H1 (cell line): Measurements from ENCODE around the gene FBXO34. TPM values are rescaled to one million over a fixed set of nuclear protein-coding genes. Genes with fewer than 3 reads are reported as not detected.
A peak's percentile ranks its signal among the peaks of the same experiment; 100 is the strongest.

Source experiments
- CTCF ChIA-PET: fragments of 300-600 bp; sonication (Branson Sonifier 250); formaldehyde crosslinking; loops from one replicate; lab custom pipeline; 2021; ENCODE audit not compliant: partially characterized antibody; lab: Charles Lee
- POLR2A ChIA-PET: fragments of 300-600 bp; sonication (Branson Sonifier 250); formaldehyde crosslinking; loops from one replicate; lab custom pipeline; 2021; ENCODE audit warnings: inconsistent platforms; ENCODE audit not compliant: partially characterized antibody; lab: Charles Lee
- DNase-seq, 2 experiments: peaks; one replicate each; pipeline versions ENCODE4 v3.0.0 to v3.0.0-alpha.2; 2010 to 2022; ENCODE audit warnings: low spot score in 2 of 2, low read depth in 1 of 2, mixed read lengths in 1 of 2
- FAIRE-seq: peaks from 2 replicates; lab custom pipeline; 2011; peaks lifted over from hg19 to GRCh38; lab: Jason Lieb, UNC
- H2AFZ ChIP-seq: 2 replicates; pipeline ENCODE4 v1.8.1; 2012; ENCODE audit warnings: low read length, inconsistent platforms
- H2AK5ac ChIP-seq: 2 replicates; pipeline ENCODE4 v1.6.1; 2013; ENCODE audit warnings: low read depth, low read length
- H2BK120ac ChIP-seq: replicated peaks from 2 replicates; pipeline ENCODE3; 2013; ENCODE audit warnings: low read depth, low read length, inconsistent platforms
- H2BK12ac ChIP-seq: 2 replicates; pipeline ENCODE4 v1.6.1; 2013; ENCODE audit warnings: low read depth, low read length
- H2BK15ac ChIP-seq: 2 replicates; pipeline ENCODE4 v1.6.1; 2013; ENCODE audit warnings: low read length
- H2BK20ac ChIP-seq: 2 replicates; pipeline ENCODE4 v1.6.1; 2013; ENCODE audit warnings: low read length
- H2BK5ac ChIP-seq: 2 replicates; pipeline ENCODE4 v1.6.1; 2013; ENCODE audit warnings: low read depth, low read length
- H3K14ac ChIP-seq: 2 replicates; pipeline ENCODE4 v1.6.1; 2013; ENCODE audit warnings: inconsistent platforms; ENCODE audit not compliant: insufficient read length
- H3K18ac ChIP-seq: 2 replicates; pipeline ENCODE4 v1.6.1; 2013; ENCODE audit warnings: low read length; ENCODE audit errors: extremely low read depth
- H3K23ac ChIP-seq: 2 replicates; pipeline ENCODE4 v1.6.1; 2013; ENCODE audit warnings: inconsistent platforms; ENCODE audit not compliant: insufficient read length
- H3K23me2 ChIP-seq: 2 replicates; pipeline ENCODE4 v1.6.1; 2013; ENCODE audit warnings: low read depth, low read length
- H3K27ac ChIP-seq: 2 replicates; pipeline ENCODE4 v1.6.1; 2011; ENCODE audit warnings: low read depth, low read length, inconsistent platforms
- H3K27me3 ChIP-seq, 4 experiments: replicated peaks in 1 of 4; 1 replicate in 1 of 4; 2 replicates in 3 of 4; pipeline versions ENCODE4 v1.6.1 to v1.8.1; 2011 to 2013; ENCODE audit warnings: low read length in 3 of 4, mild to moderate bottlenecking in 3 of 4, inconsistent platforms in 2 of 4, mixed read lengths in 2 of 4, moderate library complexity in 1 of 4; ENCODE audit not compliant: control insufficient read depth in 3 of 4, insufficient read depth in 3 of 4; ENCODE audit errors: extremely low read depth in 1 of 4
- H3K36me3 ChIP-seq, 4 experiments: 2 replicates each; pipeline versions ENCODE4 v1.6.1 to v1.8.1; 2011 to 2013; ENCODE audit warnings: mild to moderate bottlenecking in 4 of 4, low read length in 3 of 4, moderate library complexity in 2 of 4, control low read depth in 1 of 4, inconsistent platforms in 1 of 4; ENCODE audit not compliant: insufficient read depth in 4 of 4, control insufficient read depth in 2 of 4
- H3K4ac ChIP-seq: replicated peaks from 2 replicates; pipeline ENCODE3; 2013; ENCODE audit warnings: low read length, low read depth, mixed read lengths, inconsistent platforms; ENCODE audit not compliant: insufficient read length
- H3K4me1 ChIP-seq, 4 experiments: replicated peaks in 1 of 4; 1 replicate in 1 of 4; 2 replicates in 3 of 4; pipeline versions ENCODE4 v1.6.1 to v1.8.1; 2011 to 2013; ENCODE audit warnings: low read length in 3 of 4, inconsistent platforms in 2 of 4, mixed read lengths in 1 of 4; ENCODE audit not compliant: insufficient read depth in 4 of 4, control insufficient read depth in 3 of 4
- H3K4me2 ChIP-seq, 2 experiments: 2 replicates each; pipeline versions ENCODE4 v1.6.1 to v1.8.1; 2011 to 2013; ENCODE audit warnings: low read depth in 2 of 2, low read length in 2 of 2, control low read depth in 1 of 2, inconsistent platforms in 1 of 2, mild to moderate bottlenecking in 1 of 2; ENCODE audit not compliant: insufficient read depth in 1 of 2
- H3K4me3 ChIP-seq, 4 experiments: fragments of 200-600, 300-600 bp in 1 of 4; sonication (generic), shearing (Covaris generic), sonication (Bioruptor Twin) in 1 of 4; 2 replicates each; pipeline versions ENCODE4 v1.5.1 to v1.8.1; 2011 to 2016; ENCODE audit warnings: low read length in 4 of 4, low read depth in 3 of 4, control low read depth in 2 of 4, inconsistent platforms in 2 of 4, mild to moderate bottlenecking in 2 of 4, mixed read lengths in 1 of 4, moderate library complexity in 1 of 4; ENCODE audit not compliant: insufficient read depth in 2 of 4; ENCODE audit errors: extremely low read depth in 1 of 4
- H3K56ac ChIP-seq: replicated peaks from 2 replicates; pipeline ENCODE3; 2013; ENCODE audit warnings: low read depth, mild to moderate bottlenecking, mixed read lengths, low read length, inconsistent platforms; ENCODE audit not compliant: insufficient read length
- H3K79me1 ChIP-seq: 2 replicates; pipeline ENCODE4 v1.6.1; 2013; ENCODE audit warnings: low read depth, low read length, control low read depth
- H3K79me2 ChIP-seq, 2 experiments: 2 replicates each; pipeline versions ENCODE4 v1.6.1 to v1.8.1; 2012 to 2013; ENCODE audit warnings: low read length in 2 of 2, mild to moderate bottlenecking in 2 of 2, inconsistent platforms in 1 of 2; ENCODE audit not compliant: insufficient read depth in 2 of 2, control insufficient read depth in 1 of 2
- H3K9ac ChIP-seq, 4 experiments: replicated peaks in 1 of 4; 1 replicate in 1 of 4; 2 replicates in 3 of 4; pipeline versions ENCODE4 v1.6.1 to v1.8.1; 2011 to 2013; ENCODE audit warnings: low read depth in 3 of 4, low read length in 3 of 4, control low read depth in 2 of 4, mild to moderate bottlenecking in 2 of 4, moderate library complexity in 2 of 4, inconsistent platforms in 1 of 4; ENCODE audit errors: extremely low read depth in 1 of 4
- H3K9me3 ChIP-seq, 2 experiments: 2 replicates each; pipeline versions ENCODE4 v1.6.1 to v1.8.1; 2012 to 2013; ENCODE audit warnings: mild to moderate bottlenecking in 2 of 2, moderate library complexity in 2 of 2, control low read depth in 1 of 2, inconsistent platforms in 1 of 2, low read depth in 1 of 2, low read length in 1 of 2, mixed read lengths in 1 of 2; ENCODE audit not compliant: insufficient read depth in 2 of 2
- H4K20me1 ChIP-seq, 2 experiments: replicated peaks in 1 of 2; 2 replicates each; pipeline versions ENCODE3 to v1.8.1; 2011 to 2013; ENCODE audit warnings: inconsistent platforms in 2 of 2, low read length in 2 of 2, mild to moderate bottlenecking in 1 of 2; ENCODE audit not compliant: insufficient read depth in 2 of 2, control insufficient read depth in 1 of 2
- H4K5ac ChIP-seq: 2 replicates; pipeline ENCODE4 v1.6.1; 2013; ENCODE audit warnings: low read length, low read depth, mixed read lengths, inconsistent platforms; ENCODE audit not compliant: insufficient read length
- H4K8ac ChIP-seq: 2 replicates; pipeline ENCODE4 v1.8.0; 2013; ENCODE audit warnings: mild to moderate bottlenecking, moderate library complexity, low read length, inconsistent platforms; ENCODE audit not compliant: insufficient read depth; ENCODE audit errors: extremely low read depth
- H4K91ac ChIP-seq: replicated peaks from 2 replicates; pipeline ENCODE3; 2013; ENCODE audit warnings: low read length, mixed read lengths, inconsistent platforms; ENCODE audit not compliant: insufficient read length
- BCL11A ChIP-seq, 2 experiments: IDR thresholded peaks; one replicate each; pipeline ENCODE4 v1.6.1; 2011; ENCODE audit warnings: low read depth in 2 of 2, low read length in 2 of 2, mild to moderate bottlenecking in 2 of 2
- EP300 ChIP-seq, 2 experiments: IDR thresholded peaks; 1 replicate in 1 of 2; 2 replicates in 1 of 2; pipeline ENCODE4 v1.6.1; 2011 to 2012; ENCODE audit warnings: low read depth in 2 of 2, low read length in 2 of 2, mild to moderate bottlenecking in 2 of 2, borderline replicate concordance in 1 of 2, inconsistent platforms in 1 of 2, moderate library complexity in 1 of 2
- EZH2 ChIP-seq: fragments of 200-600 bp; sonication (generic); IDR thresholded peaks from 2 replicates; pipeline ENCODE4 v1.7.1; 2012; ENCODE audit warnings: low read depth, mild to moderate bottlenecking, moderate library complexity, low read length, inconsistent platforms; ENCODE audit not compliant: severe bottlenecking
- MAFK ChIP-seq: IDR thresholded peaks from 2 replicates; pipeline ENCODE4 v1.6.1; 2012; ENCODE audit warnings: low read depth, mild to moderate bottlenecking, improper control_type of control experiment, low read length
- WGBS, 2 experiments: shearing (Covaris generic) in 1 of 2; methylation state at CpG; one replicate each; pipeline versions ENCODE4 v1.1.6 to v1.1.7; 2013 to 2015; ENCODE audit warnings: low lambda C conversion rate in 2 of 2, mixed read lengths in 2 of 2, inconsistent platforms in 1 of 2, low coverage in 1 of 2, missing lambda C conversion rate in 1 of 2; ENCODE audit not compliant: insufficient replicate concordance in 2 of 2, insufficient coverage in 1 of 2, insufficient read length in 1 of 2; ENCODE audit errors: extremely low coverage in 1 of 2, missing lambda C conversion rate in 1 of 2; 5-methylcytosine and 5-hydroxymethylcytosine counted together
- polyA plus RNA-seq, 7 experiments: library from polyadenylated mRNA; depleted of rRNA in 3 of 7; stranded (reverse) in 5 of 7; unstranded in 2 of 7; fragments of >200 nt in 5 of 7; fragments of 200-250 nt in 2 of 7; gene quantifications; 1 replicate in 5 of 7; 2 replicates in 1 of 7; 4 replicates in 1 of 7; pipeline versions ENCODE4 v1.2.1 to v1.2.3, GENCODE V29; 2011 to 2013; ENCODE audit warnings: missing spikeins in 2 of 7, mixed read lengths in 2 of 7
- total RNA-seq: library from RNA; stranded (reverse); fragmentation: NEBNext Ultra II Directional; extraction: Animal tissue kit (Norgen Biotek cat#: 25700); gene quantifications from 2 replicates; pipeline ENCODE4 v1.2.1, GENCODE V29; 2021

The FBXO34 gene
- total and polyA plus RNA-seq, 2 of the 8 experiments (the other 6 are each of a cell fraction or from before 2014, with no cell fraction given), result 7.0 to 14.4 TPM

GRCh38 chr14:55272387-55272786 lies 1.2 kb downstream of the FBXO34 start:
- POLR2A ChIA-PET, result interaction anchor here (1.2 to 1.5 kb wide), 4 partner anchors 9 to 81 kb away, joined by 3 to 4 read pairs (median 4); no protein-coding TSS in a partner anchor
- 57% methylated on average over 1 of the region's 1 CpG; no CpG with 5 or more reads in 1 of the 2 experiments for WGBS, 2 experiments

More at GRCh38 chr14:55272387-55272786, 1.2 kb downstream of the FBXO34 start:
- Histone ChIP-seq H3K4ac (no peak overlapping the region), H3K27me3 (peaks cover 0 to 1% (median 0%) of the 10 kb centered on the region in 4 experiments; a peak in 1 of 7 replicates), H3K4me3 (peak overlapping the region; percentile 82 to 100 (median 87)), H3K9me3 (no peaks in the 10 kb centered on the region), H2BK120ac (no peak overlapping the region), H4K5ac (no peak overlapping the region), H3K9ac (peak overlapping the region in 2 of 4 experiments; percentile 83 to 88; a peak in 1 of 7 replicates), H2BK12ac (no peak overlapping the region), H3K18ac (no peak overlapping the region), H2BK20ac (no peak overlapping the region), H3K56ac (no peak overlapping the region), H4K8ac (no peak overlapping the region), H3K79me1 (peaks cover 4% of the 10 kb centered on the region; the same call in 1 of the 2 replicates), H2AFZ (no peak overlapping the region), H3K4me2 (peak overlapping the region; percentile 72 to 80; a peak in 3 of 4 replicates), H4K91ac (no peak overlapping the region), H3K23me2 (peaks cover 3% of the 10 kb centered on the region; the same call in 1 of the 2 replicates), H3K36me3 (no peaks in the 10 kb centered on the region), H3K14ac (no peak overlapping the region), H4K20me1 (peaks cover 0 to 2% of the 10 kb centered on the region in 2 experiments), H3K27ac (no peak overlapping the region), H3K23ac (no peak overlapping the region), H2BK5ac (no peak overlapping the region), H3K79me2 (peaks cover 0 to 46% of the 10 kb centered on the region in 2 experiments; a peak in 3 of 4 replicates), H2AK5ac (no peak overlapping the region), H2BK15ac (no peak overlapping the region), H3K4me1 (peaks cover 0 to 1% (median 0%) of the 10 kb centered on the region in 4 experiments; a peak in 1 of 7 replicates)
- TF ChIP-seq BCL11A (IDR thresholded peaks at IDR 0.05; ENCODE audit: low read depth in 2 of 2, low read length in 2 of 2) (no peak), EZH2 (no peak), MAFK (no peak), EP300 (IDR thresholded peaks at IDR 0.05; ENCODE audit: borderline replicate concordance in 1 of 2, low read depth in 2 of 2, low read length in 2 of 2) (no peak)
- CTCF ChIA-PET, result interaction anchor here (0.5 to 5.3 kb wide), 9 partner anchors 9 to 170 kb away, joined by 3 to 46 read pairs (median 4); partner anchors contain the start of gene DLGAP5
- FAIRE-seq (no peak), DNase-seq (no peak)
